ENCODE measurements around the gene DNAH3. TPM values are rescaled to one million over a fixed set of nuclear protein-coding genes. Genes with fewer than 3 reads are reported as not detected.

Gene DNAH3
- total RNA-seq, 1 donor from 2014 or later = not detected

GRCh38 chr16:20900299-20901067 lies 250.2 kb downstream of the DNAH3 start, which contains the start of the genes DCUN1D3 and LYRM1:
TSS of gene DCUN1D3 (minus strand) at chr16:20900358. CDS start at chr16:20862538, 37,820 bp downstream.
TSS of gene LYRM1 (plus strand) at chr16:20900771. CDS start at chr16:20915556, 14,785 bp downstream.
- peak within 1 kb of the TSS; percentile 89 for H3K4me3 ChIP-seq (ENCODE audit: low read depth, low read length)
- TF ChIP-seq CTCF (conservative IDR thresholded peaks at IDR 0.05; ENCODE audit: low read depth, low read length) = no peak
- DNase-seq (ENCODE audit: low read depth) = peak; percentile 89

- TF ChIP-seq CTCF (conservative IDR thresholded peaks at IDR 0.05; ENCODE audit: low read depth, low read length) = no peak
- H3K4me3 ChIP-seq (ENCODE audit: low read depth, low read length) = peak overlapping the region; percentile 89
- DNase-seq (ENCODE audit: low read depth) = no peak
Measured at GRCh38 chr16:20899477-20900298, 251.0 kb downstream of the DNAH3 start.

- no peak for DNase-seq (ENCODE audit: low read depth)
- H3K4me3 ChIP-seq (ENCODE audit: low read depth, low read length) = peak overlapping the region; percentile 89
- no peak for TF ChIP-seq CTCF (conservative IDR thresholded peaks at IDR 0.05; ENCODE audit: low read depth, low read length)
Measured at GRCh38 chr16:20899071-20899470, 251.6 kb downstream of the DNAH3 start.

- H3K4me3 ChIP-seq (ENCODE audit: low read depth, low read length) = peak overlapping the region; percentile 89
- TF ChIP-seq CTCF (conservative IDR thresholded peaks at IDR 0.05; ENCODE audit: low read depth, low read length) = no peak
- no peak for DNase-seq (ENCODE audit: low read depth)
Measured at GRCh38 chr16:20897922-20898321, 252.7 kb downstream of the DNAH3 start.

GRCh38 chr16:20897253-20897897 lies 253.3 kb downstream of the DNAH3 start:
- no peak for DNase-seq (ENCODE audit: low read depth)
- peak overlapping the region; percentile 89 for H3K4me3 ChIP-seq (ENCODE audit: low read depth, low read length)
- no peak for TF ChIP-seq CTCF (conservative IDR thresholded peaks at IDR 0.05; ENCODE audit: low read depth, low read length)

GRCh38 chr16:20894388-20894787 lies 256.3 kb downstream of the DNAH3 start:
- no peak for TF ChIP-seq CTCF (conservative IDR thresholded peaks at IDR 0.05; ENCODE audit: low read depth, low read length)
- DNase-seq (ENCODE audit: low read depth) = no peak
- H3K4me3 ChIP-seq (ENCODE audit: low read depth, low read length) = no peak overlapping the region
